Fibroblast of peridontal ligament (primary cell): Measurements from ENCODE around the gene RFX2.
"Not testable (repeated sequence)": the region's sequence is repeated elsewhere in the genome, so short reads cannot be mapped to it uniquely, and the experiment has no call there.

Experiments used
- DNase-seq: peaks from one replicate; pipeline ENCODE4 v3.0.0-alpha.2; 2010; ENCODE audit errors: extremely low read depth

RFX2 gene

DNA sequence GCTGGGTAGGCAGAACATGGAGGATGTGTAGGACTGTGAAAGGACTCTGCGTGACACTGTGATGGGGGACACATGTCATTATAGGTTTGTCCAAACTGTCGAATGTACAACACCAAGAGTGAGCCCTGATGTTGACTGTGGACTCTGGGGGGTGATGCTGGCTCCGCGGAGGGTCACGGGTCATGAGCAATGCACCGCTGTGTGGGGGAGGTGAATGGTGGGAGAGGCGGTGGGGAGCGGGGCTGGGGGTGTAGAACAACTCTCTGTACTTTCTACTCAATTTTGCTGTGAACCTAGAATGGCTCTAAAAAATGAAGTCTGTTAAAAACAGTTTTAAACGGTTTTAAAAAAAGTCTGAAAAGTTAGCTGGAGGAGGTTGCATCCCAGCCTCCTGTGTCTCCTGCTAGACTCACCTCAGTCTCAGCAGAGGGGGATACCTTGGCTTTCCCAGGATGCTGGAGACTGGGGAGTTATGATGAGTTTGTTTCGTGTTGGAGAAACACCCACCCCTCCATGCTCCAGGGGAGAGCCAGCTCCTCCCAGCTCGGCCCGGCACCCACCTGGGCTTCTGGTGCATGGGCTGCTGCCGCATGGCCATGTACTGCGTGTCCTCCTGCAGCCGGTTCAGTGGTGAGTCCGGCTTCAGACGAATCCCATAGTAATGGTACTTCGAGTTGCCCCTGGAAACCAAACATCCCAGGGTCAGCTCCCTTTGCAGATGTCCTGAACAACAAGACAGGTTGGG, 97.7 kb downstream of the RFX2 start:
- no peak for DNase-seq

DNA sequence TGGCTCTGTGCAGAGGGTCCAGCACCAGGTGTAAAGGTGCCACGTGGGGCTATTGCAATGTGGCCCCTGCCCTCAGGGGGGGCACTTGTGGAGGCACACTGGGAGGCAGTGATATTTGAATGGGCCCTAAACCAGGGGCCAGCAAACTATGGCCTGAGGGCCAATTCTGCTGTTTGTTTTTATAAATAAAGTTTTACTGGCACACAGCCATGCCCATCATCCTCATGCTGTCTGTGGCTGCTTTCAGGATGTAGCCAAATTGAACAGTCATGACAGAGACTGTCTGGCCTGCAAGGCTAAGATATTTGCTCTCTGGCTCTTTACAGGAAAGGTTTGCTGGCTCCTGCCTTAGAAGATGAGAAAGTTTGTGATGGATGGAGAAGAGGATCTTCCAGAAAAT, 98.5 kb downstream of the RFX2 start:
- no peak for DNase-seq

DNA sequence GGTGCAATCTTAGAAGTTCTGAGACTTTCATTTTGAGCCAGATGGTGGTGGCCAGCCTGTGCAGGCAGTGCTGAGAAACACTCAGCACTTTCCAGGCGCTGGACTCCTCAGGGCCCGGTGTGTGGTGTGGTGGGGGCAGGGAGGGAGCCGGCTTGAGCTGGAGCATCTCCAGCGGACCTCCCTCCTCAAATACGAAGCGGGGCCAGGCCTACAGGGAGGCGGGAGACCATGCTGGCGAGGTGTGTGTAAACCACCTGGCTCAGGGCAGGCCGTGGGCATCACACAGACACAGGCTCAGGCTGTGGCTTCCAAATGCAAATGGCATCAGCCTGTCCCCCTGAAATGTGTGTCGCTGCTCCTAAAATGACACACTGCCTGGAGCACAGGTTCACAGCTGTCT, 99.1 kb downstream of the RFX2 start:
- DNase-seq: no peak

DNA sequence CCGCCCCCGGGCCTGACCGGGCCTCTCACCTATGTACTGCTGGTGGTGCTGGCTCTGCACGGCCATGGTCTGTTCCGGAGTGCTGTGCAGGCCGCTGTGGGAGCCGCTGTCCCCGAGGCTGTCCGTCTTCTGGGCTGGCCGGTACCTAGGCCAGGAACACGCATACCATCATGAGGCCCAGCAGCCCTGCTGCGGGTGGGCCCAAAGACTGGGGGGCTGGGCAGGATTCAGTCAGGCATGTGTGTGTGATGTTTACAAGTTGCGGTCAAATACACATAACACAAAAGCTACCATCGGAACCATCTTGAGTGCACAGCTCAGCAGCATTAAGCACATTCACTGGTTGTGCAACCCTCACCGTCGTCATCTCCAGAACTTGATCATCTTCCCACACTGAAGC, 100.2 kb downstream of the RFX2 start:
- DNase-seq: no peak

DNA sequence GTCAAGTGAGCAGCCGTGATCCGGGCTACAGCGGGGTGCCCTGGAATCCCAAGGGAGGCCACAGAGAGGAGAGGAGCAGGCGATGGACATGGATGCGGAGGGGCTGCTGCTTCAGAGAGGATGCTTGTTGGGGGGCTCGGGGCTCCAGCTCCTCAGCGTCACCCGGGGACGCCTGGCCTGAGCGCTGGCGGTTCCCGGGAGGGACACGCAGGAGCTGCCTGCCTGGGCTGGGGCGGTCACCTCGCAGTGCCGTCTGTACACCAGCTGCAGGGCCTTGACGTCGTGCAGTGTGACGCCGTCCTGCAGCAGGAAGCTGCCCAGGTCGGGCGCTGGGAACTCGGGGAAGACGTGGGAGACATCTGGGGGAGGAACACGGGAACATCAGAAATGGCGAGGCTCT, 102.4 kb downstream of the RFX2 start:
- no peak for DNase-seq

DNA sequence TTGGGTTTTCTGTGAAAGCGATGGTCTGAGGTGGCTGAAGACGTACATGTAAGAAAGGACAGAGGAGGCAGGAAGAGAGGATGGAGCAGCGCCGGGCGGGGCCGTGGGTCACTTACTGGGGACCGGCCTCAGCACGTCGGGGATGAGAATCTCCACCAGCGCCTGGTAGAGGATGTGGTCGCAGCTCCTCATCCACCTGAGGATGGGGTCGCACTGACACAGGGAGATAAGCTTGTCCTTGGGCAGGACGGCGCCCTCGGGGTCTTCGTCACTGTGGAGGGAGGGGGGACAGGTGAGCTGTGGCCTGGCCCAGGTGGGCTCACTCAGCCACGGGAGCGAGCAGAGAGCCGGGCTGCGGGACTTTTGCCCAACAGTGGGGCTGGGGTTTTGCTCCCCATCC, 103.4 kb downstream of the RFX2 start:
- no peak for DNase-seq

DNA sequence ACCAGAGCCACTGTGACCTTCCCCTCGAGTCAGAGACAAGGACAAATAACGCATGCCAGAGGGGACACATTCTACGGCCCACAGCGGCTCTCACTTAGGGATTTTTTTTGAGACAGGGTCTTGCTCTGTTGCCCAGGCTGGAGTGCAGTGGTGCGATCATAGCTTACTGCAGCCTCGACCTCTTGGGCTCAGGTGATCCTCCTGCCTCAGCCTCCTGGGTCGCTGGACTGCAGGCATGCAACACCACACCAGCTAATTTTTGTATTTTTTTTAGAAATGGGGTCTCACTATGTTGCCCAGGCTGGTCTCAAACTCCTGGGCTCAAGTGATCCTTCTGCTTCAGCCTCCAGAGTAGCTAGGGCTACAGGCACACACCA, 104.2 kb downstream of the RFX2 start:
- not testable (repeated sequence) for DNase-seq

DNA sequence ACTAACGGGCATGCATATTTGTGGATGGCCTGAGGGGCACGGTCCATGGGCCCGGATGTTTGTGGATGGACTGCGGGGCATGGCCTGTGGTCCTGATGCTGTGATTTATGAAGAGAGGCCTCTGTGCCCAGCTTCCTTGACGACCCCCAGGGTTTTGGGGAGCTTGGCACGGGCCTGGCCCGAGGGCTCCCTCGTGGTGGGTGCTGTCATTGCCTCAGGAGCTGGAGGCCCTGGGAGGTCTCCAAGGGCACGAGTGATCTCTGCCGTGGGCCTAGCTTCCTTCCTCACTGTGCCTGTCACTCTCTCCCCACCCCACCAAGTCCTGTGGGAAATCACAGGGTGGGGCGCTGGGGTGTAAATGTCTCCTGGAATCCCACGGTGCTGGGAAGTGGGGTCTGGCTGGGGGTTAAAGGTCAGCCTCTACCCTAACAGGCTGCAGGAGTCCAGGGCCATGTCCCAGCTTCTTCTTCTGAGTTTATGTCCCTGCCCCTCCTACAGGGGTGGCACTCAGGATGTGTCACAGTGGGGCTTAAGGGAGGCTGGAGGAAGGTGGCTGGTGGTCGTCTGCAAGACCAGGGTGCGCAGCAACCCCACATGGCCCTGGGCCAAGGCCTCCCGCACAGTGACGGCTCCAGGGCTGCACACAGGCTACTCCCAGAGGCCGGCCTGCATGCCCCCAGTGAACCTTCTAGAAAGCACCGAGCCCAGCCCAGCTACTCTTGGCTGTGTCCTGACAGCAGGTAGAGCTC, 104.8 kb downstream of the RFX2 start:
- DNase-seq: no peak

DNA sequence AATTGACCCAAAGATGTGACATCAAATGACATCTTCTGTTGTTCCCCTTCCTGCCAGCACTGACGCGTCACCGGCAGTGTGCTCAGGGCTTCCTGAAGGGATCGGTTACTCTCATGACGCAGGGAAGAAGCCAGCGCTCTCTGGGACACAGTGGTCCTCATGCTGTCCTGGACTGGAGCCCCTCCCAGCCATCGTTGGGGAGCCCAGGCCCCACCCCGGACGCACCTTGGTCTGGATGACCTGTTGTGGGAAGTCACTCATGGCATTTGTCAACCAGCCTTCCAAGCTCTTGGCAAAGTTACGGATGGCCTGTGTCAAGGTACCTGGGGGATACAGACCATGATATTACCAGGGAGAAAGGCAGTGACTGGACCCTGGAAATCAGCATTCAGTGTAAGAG, 106.3 kb downstream of the RFX2 start:
- DNase-seq: no peak

DNA sequence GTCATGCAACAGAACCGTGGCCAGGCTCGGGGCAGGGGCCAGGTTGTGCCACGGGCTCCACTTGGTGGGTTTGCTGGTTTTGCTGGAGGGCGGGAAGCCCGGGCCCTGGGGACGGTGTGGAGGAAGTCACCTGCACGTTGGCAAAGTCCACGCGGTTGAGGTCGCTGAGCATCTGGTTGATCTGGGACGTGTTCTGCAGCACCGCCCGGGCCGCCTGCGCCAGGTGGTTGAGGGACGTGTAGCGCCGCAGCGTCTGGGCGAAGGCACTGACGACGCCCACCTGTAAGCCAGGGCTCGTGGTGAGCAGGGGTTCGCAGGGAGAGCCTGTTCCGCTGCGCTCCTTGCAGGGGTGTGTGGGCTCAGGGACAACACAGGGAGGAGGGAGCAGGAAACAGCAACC, 107.7 kb downstream of the RFX2 start:
- no peak for DNase-seq

DNA sequence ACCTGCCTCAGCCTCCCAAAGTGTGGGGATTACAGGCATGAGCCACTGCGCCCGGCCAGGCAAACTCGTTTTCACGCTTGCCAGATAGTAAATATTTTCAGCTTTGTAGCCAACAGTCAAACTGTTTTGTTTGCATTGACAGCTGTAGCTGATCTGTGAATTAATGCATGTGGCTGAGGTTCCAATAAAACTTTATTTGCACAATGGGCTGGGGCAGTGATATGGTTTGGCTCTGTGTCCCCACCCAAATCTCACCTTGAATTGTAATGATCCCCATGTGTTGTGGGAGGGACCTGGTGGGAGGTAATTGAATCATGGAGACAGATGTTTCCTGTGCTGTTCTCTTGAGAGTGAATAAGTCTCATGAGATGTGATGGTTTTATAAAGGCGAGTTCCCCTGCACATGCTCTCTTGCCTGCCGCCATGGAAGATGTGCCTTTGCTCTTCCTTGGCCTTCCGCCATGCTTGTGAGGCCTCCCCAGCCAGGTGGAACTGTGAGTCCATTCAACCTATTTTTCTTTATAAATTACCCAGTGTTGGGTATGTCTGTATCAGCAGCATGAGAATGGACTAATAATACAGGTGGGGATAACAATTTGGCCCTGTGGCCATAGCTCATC, 110.0 kb downstream of the RFX2 start:
- no peak for DNase-seq

DNA sequence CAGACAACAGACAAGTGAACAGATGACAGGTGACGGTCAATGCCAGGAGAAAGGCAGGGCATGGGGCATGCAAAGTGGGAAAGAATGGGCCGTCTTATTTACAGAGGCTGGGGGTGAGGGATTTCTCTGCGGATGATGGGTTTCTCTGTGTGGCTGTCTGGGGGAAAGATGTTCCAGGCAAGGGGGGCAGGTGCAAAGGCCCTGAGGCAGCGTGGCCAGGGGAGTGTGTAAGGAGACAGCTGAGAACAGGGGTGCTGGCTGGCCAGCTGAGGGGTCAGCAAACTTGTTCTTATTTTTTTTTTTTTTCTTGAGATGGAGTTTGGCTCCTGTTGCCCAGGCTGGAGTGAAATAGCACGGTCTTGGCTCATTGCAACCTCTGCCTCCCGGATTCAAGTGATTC, 110.6 kb downstream of the RFX2 start:
- no peak for DNase-seq

DNA sequence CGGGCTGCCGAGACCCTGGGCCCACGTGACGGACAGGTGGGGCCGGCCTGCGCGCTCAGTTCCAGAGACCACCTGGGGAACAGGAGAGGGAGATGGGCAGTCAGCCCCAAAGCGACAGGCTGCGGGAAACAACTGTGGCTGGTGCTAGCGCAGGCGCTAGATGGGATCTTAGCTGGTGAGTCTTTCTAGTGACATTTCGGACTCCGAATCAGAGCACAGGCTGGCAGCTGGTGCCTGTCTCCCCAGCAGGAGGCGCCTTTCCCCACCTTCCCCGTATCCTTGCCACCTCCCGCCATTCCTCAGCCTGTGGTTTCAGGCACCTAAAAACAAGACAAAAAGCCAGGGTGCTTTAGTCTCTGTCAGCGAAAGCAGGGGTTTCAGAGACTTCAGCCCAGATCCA, 112.9 kb downstream of the RFX2 start:
- DNase-seq: no peak

DNA sequence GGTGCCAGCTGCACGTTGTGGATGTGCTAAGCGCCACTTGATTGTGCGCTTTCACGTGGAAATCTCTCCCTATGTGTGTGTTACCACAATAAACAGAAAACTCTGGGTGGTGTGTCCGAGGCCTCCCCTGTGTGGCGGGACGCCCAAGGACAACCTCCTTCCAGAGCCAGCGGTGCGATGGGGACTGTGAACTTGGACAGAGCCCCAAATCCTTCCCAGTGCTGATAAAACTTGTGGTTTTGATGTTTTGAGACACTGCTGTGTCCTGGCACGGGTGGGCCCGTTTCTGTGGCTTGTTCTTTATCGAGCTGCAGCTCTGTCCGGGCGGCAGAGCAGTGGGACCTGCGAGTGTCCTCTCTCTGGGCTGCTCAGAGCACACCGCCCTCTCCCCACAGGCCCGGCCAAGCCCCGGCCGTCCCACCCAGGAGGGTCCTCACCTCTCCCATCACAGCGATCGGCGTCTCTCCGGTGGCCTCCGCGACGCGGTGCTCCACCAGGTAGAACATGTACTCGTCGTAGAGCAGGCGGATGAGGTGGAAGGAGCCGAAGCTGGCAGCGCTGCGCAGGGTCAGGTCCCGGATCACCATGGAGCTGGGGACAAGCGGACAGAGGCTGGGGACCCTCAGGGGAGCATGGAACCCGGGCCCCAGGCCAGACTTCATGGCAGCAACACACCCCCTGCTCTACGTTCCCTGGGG, 113.5 kb downstream of the RFX2 start:
- no peak for DNase-seq

DNA sequence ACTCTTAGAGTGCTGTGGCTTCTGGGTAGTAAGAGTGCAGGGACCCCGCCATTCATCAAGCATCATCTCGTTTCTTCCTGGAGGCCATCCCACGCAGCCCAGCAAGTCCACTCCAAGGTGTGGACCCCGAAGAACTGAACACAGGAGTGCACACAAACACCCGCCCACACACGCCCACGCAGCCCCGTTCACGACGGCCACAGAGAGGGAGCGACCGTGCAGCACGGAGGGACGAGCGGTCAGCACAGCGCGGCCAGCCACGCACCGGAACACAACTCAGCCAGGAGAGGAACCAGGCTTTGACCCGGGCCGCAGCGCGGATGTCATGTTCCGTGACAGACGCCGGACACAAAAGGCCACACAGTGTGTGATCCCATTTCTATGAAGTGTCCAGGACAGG, 114.2 kb downstream of the RFX2 start:
- DNase-seq: no peak

DNA sequence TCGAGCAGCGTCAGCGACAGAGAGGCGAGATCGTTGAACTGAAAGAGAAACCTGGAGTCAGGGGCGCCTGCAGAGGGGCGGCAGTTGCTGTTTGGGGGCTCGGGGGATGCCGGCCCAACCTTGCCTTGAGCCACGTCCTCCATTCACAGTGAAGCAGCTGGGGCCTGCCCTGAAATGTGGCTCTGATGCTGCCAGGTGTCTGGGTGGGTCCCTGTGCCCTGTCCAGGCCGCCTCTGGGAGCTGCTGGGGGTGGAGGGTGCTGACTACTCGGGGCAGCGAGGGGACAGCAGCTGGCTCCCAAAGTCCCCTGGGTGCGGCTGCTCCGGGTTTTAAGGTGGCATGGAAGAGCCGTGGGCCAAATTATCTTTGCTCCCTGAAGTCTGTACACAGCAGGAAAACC, 114.7 kb downstream of the RFX2 start:
- DNase-seq: no peak

DNA sequence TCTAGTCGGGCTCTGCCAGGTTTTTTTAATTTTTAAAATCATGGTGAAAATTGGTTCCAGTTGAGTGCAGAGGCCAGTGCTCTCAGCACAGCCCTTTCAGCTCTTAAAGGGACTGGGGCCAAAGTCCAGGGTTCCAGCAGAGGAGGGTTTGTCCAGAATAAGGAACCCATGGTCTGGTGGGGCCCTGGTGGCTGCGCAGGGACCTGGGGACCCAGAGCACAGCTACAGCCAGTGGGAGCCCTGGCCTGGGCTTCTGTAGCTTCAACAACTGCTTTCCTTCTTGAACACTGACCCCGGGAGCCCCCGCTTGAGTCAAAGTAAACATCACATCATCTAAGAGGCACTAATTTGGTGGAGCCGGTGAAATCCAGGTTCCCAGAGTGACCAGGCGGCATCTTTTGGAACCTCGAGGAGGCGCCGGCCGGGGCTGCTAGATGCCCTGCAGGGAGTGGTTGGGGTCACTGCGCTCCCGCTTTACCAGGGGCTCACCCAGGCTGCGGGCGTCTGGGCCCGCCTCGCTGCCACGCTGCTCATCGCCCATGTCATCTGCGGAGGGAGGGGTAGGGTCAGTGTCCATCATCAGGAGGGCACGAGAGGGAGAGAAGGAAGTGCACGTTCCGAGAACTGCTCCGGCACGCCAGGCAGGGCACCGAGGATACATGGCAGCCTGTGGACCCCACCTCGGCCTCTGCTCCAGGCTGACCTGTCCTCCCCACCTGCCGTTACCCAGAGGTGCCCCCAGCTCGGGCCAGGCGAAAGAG, 115.7 kb downstream of the RFX2 start:
- no peak for DNase-seq

DNA sequence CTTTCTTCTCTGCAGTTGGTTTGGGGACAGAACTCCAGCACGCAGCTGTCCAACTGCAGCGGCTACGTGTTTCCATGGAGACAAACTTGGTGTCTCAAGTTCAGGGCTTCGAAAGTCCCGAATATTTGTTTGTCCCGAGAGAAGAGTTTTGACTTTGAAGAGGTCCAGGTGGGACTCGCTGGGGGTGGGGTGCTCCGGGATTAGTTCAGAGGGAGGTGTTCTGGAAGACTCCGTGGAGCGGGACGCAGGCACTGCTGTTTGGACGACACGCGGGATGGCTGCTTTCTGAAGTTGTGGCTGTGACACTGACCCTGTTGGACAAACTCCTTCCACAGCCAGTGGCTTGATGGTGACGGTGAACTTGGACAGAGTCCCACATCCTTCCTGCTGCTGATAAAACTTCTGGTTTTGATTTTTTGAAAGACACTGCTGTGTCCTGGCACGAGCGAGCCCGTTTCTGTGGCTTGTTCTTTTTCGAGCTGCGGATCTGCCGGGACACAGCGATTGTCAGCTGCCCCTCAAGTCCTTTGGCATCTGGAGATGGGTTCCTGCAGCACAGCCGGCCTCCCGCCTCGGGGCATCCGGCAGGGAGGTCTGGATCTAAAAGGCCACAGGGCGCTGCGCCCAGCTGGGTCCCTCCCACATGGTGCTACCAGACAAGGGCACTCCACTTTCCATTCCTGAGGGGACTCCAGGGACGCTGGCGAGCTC, 116.5 kb downstream of the RFX2 start:
- no peak for DNase-seq

DNA sequence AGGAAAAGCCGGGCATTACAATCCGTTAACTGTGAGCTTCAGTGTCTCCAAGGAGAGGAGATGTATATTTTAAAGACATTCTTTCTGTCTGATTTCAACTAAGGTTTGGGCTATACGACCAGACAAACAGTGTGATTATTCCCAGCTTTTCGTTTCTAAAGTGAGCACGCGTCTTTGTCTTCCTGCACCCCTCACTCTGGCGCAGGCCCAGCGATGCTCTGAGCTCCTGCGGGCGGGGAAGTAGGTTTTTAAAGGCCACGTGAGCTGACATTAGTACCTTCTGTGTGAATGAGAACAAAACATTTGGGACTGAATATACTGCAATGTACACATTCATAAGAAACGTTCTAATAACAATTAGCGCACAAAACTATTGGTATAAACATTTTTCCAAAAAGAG, 117.1 kb downstream of the RFX2 start:
- DNase-seq: no peak

DNA sequence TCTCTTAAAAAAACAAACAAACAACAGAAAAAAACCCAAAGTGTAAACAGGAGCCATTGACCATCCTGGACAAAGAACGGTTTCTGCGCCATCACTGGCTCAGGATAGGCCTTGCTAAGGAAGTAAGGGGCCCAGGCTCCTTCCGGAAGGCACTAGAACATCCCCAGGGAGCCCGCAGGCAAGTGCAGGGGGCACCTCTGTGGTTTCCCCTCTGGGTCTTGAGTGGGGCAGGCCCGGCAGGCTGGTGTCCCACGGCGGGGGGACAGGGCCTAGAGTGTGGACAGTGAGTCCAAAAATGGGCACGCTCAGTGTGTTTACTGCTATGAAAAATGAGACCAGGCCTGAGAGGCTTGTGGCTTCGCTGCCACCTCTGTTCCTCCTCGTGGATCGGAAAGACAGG, 117.5 kb downstream of the RFX2 start:
- no peak for DNase-seq

DNA sequence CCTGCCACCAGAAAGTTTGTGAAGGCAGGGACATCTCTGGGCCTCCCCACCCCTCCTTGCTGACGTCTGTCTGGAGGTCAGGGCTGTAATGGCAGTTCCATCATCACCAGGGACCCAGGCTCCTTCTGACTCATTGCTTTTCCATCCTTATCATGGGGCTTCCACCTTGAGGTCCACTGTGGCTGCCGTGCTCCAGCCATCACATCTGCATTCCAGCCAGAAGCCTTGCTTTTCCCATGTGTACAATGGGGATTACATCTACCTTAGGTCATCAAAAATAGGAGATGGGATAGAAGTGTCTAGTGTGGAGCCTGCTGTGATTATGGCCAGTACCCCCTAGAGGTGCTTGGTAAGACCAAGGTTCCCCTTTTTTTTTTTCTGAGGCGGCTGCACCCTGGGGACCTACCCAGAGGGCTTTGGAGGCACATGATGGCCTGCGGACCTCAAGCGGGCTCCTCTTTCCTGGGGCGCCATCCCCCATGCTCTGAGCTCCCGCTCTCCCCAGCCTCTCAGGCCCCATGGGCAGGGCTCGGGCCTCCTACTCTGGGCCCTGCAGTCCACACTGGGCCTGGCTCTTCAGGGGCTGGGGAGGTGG, 119.0 kb downstream of the RFX2 start:
- no peak for DNase-seq
